GM18861 (cell line): Measurements from ENCODE around the gene RANBP6.

ENCODE experiments used
- ATAC-seq: cut with Tn5 transposase; IDR thresholded peaks from one replicate; pipeline ENCODE4 v1.9.1; 2021; ENCODE audit not compliant: unreplicated experiment

Gene RANBP6

DNA sequence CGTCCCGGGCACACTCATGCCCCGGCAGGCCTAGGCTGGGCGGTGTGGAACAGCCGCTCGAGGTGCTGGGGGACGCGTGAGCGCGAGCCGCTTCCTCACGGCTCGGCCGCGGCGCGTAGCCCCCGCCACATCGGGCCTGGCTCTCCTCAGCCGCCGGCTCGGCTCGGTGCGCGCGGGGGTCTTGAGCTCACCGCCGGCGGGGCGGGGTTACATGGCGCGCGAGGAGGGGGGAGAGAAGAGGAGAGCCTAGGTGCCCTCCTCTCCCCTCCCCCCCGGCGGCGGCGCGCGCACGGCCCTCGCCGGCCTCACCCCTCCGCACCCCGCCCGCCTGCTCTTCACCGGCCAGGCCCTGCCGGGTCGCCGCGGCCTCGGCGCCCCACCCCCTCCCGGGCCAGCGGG, 7.7 kb downstream of the RANBP6 start:
- peak; percentile 24 for ATAC-seq

DNA sequence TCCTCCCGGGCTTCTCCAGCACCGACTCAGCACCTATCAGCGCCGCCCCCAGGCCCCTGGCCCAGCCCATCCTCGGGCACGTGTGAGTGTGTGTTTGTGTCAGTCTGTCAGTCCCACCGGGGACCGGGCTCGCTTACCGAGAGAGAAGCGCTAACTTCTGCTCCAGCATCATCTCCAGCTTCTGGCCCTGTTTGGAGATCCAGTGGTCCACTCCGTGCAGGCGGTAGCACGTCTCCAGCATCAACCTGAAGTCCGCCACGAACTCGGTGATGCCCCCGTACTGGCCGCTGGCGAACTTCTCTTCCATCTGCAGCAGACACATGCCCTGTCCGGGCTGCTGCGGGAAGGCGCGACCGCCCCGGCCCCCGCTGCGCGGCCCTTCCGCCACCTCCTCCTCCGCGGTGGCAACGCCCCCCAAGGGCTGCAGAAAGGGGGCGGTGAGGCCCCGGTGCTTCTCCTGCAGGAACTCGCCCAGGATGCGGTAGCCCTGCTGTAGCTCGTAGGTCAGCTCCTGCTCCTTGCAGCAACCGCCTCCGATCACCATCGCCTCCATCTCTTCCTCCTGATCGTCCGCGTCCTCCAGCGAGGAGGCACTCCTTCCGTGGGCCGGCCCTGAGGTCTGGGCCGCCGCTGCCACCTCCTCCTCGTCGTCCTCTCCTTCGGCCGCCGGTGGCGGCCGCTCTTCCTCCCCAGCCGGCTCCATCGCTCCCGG, 8.2 kb downstream of the RANBP6 start:
- peak; percentile 54 for ATAC-seq

DNA sequence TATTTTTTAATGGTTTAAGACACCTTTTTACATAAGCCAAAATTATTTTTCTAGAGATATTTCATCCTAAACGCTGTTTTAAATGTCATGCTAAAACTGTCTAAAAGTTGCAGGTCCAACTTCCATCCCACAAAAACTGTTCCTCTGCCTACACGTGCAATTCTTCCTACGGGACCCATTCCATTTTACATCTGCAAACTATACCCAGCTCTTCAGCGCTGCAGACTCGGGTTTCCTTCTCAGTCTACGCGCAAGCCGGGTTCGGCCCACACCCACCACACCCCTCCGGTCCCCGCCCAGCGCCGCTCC, 8.7 kb downstream of the RANBP6 start:
- no peak for ATAC-seq

DNA sequence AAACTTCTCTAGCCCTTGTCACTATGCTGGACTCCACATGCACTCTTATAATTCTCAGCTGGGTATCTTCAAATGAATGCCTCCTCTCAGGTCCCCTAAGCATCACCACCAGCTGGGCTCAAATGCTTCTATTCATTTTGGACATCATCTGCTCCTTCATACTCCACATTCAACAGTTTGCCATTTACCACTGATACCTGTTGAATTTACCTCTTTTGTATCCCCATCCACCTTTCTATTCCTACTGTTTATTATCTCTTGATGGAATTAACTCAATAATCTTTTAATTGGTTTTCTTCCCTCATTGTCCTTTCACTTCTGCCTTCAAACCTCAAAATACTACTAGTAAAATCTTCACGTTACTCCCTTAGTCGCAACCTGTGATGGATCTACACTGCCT, 14.5 kb downstream of the RANBP6 start:
- no peak for ATAC-seq

DNA sequence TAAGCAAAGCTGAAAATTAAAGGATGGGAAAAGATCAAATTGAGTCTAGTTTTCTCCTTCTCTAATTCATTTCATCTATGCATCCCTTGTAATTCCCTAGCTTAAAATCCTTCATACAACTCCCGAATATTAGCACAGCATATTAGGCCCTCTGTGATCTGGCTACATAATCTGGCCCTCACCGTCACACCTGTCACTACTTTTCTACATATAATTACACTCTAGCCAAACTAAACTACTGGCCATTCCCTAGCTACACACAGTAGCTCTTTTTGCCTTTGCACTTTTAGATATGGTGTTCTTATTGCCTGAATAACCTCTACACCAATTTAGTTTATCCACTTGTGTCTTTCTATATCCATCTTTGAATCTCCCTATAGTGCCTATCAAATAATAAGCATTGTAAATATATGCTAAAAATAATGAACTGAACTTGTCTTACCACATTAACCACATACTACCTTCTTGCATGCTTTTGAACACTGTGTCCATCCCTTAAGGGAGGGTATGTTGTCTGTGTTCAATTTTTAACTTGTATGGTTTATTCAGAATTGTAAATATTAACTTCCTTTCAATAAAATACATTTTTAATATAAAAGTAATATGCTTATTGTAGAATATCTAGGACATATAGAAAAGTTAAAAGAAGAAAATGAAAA, 15.9 kb downstream of the RANBP6 start:
- no peak for ATAC-seq

DNA sequence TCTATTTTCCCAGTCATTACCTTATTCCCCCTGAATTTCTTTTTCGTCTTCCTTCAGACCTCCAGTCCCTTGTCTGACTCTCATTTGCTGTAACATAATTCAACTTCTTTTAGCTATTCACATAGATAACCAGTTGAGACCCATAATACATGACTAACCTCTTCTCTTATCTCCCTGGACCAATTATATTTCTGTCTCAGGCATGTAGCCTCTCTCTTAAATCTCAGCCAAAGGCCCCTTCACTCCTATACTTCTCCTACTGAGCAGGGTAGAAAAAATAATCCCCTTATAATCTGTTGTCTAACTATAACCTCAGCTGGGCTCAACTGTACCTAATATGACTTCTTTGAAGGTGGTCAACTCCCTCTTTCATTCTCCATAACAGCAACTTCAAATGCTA, 20.9 kb downstream of the RANBP6 start:
- no peak for ATAC-seq

DNA sequence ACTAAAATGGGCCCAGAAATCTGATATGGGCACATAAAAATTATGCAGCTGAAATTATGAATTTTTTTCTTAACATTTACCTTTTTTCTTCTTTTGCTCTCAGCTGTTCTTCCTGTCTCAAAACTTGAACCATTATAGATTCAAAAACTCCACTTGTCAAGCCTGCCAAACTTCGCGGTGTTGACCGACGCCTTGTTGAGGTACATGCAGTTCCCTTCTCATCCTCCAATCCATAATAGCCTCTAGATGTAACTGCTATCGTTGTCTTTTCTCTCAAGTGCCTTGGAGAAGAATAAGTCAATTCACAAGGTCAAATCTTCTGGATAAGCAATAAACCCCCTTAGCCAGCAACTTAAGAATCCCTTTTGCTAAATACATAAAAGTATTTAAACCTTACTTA, 27.2 kb downstream of the RANBP6 start:
- ATAC-seq = no peak

DNA sequence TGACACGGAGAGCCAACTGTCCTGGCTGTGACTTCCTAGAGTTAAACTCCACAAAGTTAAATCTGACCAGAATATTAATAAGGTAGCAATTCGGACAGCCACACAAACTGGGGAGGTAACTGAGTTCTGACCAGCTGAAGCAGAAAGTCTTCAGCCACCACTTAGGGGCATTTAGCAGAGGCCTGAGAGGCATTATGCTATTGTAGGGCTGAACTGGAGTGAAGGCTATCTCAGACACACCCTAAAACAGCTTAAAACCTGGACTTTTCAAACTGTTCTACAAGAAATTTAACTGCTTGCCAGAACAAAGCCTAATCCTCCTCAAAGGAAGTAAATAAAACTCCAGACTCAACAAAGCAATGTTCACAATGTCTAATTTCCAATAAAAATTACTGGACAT, 32.4 kb downstream of the RANBP6 start:
- no peak for ATAC-seq

DNA sequence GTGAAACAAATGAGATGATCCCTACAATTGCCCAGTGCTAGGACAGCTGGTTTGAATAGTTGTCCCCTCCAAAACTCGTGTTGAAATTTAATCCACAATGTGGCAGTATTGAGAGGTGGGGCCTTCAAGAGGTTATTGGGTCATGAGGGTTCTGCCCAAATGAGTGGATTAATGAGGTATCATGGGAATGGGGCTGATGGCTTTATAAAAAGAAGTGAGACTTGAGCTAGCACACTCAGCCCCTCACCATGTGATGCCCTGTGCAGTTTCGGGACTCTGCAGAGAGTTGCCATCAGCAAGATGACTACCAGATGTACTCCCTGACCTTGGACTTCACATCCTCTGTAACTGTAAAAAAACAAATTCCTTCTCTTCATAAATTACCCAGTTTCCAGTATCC, 33.1 kb downstream of the RANBP6 start:
- no peak for ATAC-seq

DNA sequence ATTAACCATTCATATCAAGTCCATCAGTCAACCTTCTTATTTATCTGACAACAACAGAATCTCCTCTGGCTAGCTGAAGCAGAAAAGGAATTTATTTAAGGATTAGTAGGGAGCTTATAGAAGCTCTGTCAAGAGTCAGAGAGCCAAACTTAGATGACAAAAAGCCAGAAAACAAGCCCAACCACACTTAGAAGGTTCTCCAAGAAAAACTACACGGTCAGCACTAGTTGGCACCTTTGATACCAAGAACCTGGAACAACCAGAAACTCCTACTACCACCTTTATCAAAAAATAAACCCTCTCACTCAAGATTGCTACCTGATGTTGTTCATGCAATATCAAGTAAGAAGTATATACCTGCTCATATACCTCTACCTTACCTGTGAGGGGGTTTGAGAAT, 36.9 kb downstream of the RANBP6 start:
- ATAC-seq = no peak

DNA sequence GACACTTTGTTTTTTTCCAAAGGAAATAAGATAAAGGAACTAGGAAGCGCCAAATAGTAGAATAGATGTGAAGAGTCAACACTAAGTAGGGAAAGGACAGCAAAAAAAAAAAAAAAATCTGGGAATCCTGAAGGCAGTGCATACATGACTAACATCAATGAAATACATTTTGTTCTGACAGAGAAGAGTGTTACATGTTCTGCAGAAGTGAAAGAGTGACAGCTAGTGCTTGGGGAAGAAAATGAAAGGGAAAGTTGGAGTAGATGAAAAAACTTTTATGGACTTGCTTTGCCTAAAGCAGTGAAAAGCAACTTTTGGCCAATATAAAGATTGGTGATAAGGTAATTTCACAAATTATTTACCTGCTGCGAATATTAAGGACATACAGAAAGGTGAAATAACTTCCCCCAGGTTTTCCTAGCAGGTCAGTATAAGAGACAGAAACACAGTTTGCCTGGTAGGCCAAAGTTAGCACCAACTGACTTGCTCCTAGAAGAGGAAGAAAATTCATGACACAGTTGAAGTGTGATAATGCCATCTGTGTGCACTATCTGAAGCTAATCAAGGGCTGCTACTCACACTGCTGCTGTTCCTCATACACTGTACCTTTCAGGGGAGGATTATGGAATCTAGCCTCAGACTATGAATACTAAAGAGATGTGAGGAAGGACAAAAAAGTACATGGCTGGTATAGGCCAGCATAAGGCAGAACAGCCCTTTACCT, 38.6 kb downstream of the RANBP6 start:
- ATAC-seq = no peak

DNA sequence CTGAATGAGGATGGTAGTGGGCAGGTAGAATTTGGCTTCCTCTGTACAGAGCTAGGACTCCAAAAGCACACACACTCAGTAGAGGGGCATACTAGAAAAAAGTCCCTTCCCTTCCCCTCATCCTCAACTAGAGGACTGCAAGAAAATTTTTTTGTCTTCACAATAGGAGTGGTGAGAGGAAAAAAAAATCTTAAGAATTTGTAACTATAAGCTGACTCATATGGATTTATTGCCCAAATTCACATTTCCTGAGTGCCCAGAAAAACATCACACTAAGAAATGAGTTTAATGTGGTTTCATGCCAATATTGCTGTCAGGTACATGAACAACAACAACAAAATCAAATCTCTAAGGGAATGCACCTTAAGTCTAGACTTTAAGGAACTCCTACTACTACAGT, 43.7 kb downstream of the RANBP6 start:
- ATAC-seq = no peak
